ENCODE results near the gene NTN1.

Gene NTN1

DNA sequence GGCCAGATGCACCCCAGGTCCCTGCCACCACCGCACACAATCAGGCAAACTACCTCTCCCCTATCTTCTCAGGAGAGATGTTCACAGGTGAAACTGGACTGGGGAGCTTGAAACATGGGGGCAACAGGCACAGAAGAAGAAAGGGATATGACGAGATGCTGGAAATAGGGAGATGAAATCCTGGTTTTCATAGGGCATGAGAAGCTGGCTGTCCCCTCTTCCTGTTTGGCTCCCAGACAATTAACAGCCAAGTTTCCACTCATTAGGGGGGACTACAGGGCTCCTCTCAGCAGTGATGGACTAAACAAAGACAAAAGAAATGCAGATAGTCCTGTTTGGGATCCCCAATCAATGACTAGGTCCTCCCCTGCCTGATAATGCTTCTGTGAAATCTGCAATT lies 266.0 kb downstream of the NTN1 start:
- no peak for ATAC-seq
- no peaks in the 10 kb centered on the region for H3K27me3 Mint-ChIP-seq
- peaks cover 2% of the 10 kb centered on the region for H3K36me3 Mint-ChIP-seq (ENCODE audit: low read depth)
- peaks cover 49% of the 10 kb centered on the region for H3K4me1 Mint-ChIP-seq
- no peaks in the 10 kb centered on the region for H3K9me3 Mint-ChIP-seq
- no peak overlapping the region for H3K27ac Mint-ChIP-seq
- no peak for DNase-seq
- no peak overlapping the region for H3K4me3 Mint-ChIP-seq

DNA sequence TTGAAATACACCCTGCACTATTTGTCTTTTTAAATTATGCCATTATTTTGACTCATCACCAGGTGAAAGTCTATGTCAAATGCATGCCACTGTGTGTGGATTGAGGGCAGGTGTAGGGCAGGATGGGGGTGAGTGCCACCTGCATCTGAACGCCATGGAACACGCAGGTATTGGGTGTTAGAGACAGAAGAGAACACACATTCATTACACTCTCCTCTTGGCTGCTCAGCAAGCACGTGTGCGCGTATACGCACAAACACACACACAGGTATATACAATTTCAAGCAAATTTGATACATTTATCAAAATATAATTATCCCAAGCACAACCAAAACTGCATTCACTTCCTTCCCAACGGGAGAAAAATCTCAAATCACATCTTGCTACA lies 268.9 kb downstream of the NTN1 start:
- H3K4me3 Mint-ChIP-seq: peak overlapping the region; percentile 2
- H3K27ac Mint-ChIP-seq: peak overlapping the region; percentile 66
- no peaks in the 10 kb centered on the region for H3K27me3 Mint-ChIP-seq
- ATAC-seq (no peak), DNase-seq (no peak)
- no peaks in the 10 kb centered on the region for H3K9me3 Mint-ChIP-seq
- H3K36me3 Mint-ChIP-seq (ENCODE audit: low read depth): peaks cover 2% of the 10 kb centered on the region
- peaks cover 49% of the 10 kb centered on the region for H3K4me1 Mint-ChIP-seq

DNA sequence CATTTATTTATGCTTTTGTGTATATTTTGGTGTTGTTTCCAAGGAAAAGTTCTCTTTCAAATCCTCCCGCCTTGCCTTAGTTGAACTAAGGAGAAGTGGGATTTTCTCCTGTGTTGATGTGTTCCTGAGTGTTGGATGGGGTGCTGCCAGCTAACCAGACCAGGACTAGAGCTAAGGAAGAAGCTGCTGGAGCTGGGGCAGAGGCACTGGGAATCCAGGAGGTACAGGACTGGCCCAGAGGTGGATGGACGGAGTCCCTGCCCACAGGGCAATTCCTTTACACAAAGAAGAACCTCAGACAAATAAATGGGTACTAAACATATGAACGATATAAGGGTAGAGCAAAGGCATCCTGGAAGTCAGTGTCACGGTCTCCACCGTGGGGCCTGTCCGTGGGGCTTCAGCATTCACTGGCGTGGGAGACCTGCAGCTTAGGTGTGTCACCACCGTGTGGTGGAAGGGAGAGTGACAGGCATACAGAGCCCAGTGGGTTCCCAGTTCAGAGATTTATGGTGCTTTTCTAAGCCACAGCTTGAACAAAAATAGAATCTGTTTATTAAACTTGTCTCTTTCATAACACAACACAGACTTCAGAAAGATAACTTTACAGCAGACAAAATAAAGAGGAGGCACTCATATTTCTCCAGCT lies 270.7 kb downstream of the NTN1 start:
- Mint-ChIP-seq H3K27me3 (no peaks in the 10 kb centered on the region), H3K36me3 (ENCODE audit: low read depth) (peaks cover 2% of the 10 kb centered on the region), H3K4me1 (peaks cover 42% of the 10 kb centered on the region), H3K9me3 (no peaks in the 10 kb centered on the region), H3K27ac (peak overlapping the region; percentile 13), H3K4me3 (no peak overlapping the region)
- DNase-seq: peak; percentile 54
- ATAC-seq: peak; percentile 48

DNA sequence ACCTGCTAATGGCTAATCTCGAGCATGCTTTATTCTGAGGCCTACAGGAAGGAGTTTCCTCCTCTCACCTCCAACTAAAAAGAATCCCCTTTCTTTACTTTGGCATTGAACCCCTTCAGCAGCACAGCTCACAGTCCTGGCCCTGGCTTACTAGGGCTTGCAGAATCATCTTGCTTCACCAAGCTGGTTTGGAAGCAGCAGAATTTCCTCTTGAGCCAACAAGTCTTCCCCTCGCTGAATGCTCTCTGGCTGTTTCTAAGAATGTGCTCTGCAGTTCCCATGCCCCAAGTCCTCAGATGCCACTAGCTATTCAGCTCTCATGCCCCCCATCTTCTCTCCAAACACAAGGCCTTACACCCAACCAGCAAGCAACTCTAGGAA lies 271.2 kb downstream of the NTN1 start:
- H3K9me3 Mint-ChIP-seq: no peaks in the 10 kb centered on the region
- H3K4me1 Mint-ChIP-seq: peaks cover 41% of the 10 kb centered on the region
- ATAC-seq: no peak
- no peak overlapping the region for H3K4me3 Mint-ChIP-seq
- no peak for DNase-seq
- H3K27ac Mint-ChIP-seq: no peak overlapping the region
- peaks cover 2% of the 10 kb centered on the region for H3K36me3 Mint-ChIP-seq (ENCODE audit: low read depth)
- no peaks in the 10 kb centered on the region for H3K27me3 Mint-ChIP-seq

All from activated naive CD8-positive, alpha-beta T cell treated with anti-CD3 and anti-CD28 coated beads, Interleukin-2, amount 50 U/mL, for 24 hours (primary cell).